H9 (cell line): Measurements from ENCODE around the gene RFTN2. TPM values are rescaled to one million over a fixed set of nuclear protein-coding genes. Genes with fewer than 3 reads are reported as not detected.

Source experiments
- DNase-seq: peaks from one replicate; pipeline ENCODE4 v3.0.0-alpha.2; 2017
- H2AFZ ChIP-seq: one replicate; pipeline ENCODE4 v1.6.1; 2013; ENCODE audit warnings: mild to moderate bottlenecking, low read length, control low read depth, moderate library complexity
- H2AK5ac ChIP-seq: 2 replicates; pipeline ENCODE4 v1.6.1; 2013; ENCODE audit warnings: low read length, control low read depth, mixed read lengths; ENCODE audit not compliant: insufficient read length
- H2BK120ac ChIP-seq: one replicate; pipeline ENCODE4 v1.6.1; 2013; ENCODE audit warnings: low read depth, mild to moderate bottlenecking, low read length, control low read depth, inconsistent platforms; ENCODE audit not compliant: poor library complexity, severe bottlenecking
- H2BK12ac ChIP-seq: 2 replicates; pipeline ENCODE4 v1.6.1; 2013; ENCODE audit warnings: low read length, control low read depth, mixed read lengths, low read depth; ENCODE audit not compliant: insufficient read length
- H2BK15ac ChIP-seq: 2 replicates; pipeline ENCODE4 v1.6.1; 2013; ENCODE audit warnings: low read depth, low read length, control low read depth
- H2BK20ac ChIP-seq: one replicate; pipeline ENCODE4 v1.6.1; 2013; ENCODE audit warnings: low read depth, mild to moderate bottlenecking, low read length, control low read depth, inconsistent platforms; ENCODE audit not compliant: poor library complexity, severe bottlenecking
- H2BK5ac ChIP-seq: 2 replicates; pipeline ENCODE4 v1.6.1; 2013; ENCODE audit warnings: low read length, control low read depth, mixed read lengths; ENCODE audit not compliant: insufficient read length
- H3K14ac ChIP-seq: 2 replicates; pipeline ENCODE4 v1.6.1; 2013; ENCODE audit warnings: low read length, control low read depth; ENCODE audit not compliant: insufficient read depth
- H3K18ac ChIP-seq: 2 replicates; pipeline ENCODE4 v1.6.1; 2013; ENCODE audit warnings: low read depth, mild to moderate bottlenecking, mixed read lengths, low read length, control low read depth; ENCODE audit not compliant: insufficient read length
- H3K23ac ChIP-seq: 2 replicates; pipeline ENCODE4 v1.6.1; 2013; ENCODE audit warnings: low read length, control low read depth, mixed read lengths, low read depth; ENCODE audit not compliant: insufficient read length
- H3K23me2 ChIP-seq: 2 replicates; pipeline ENCODE4 v1.6.1; 2013; ENCODE audit warnings: low read depth, mild to moderate bottlenecking, mixed read lengths, low read length, control low read depth; ENCODE audit not compliant: insufficient read length, poor library complexity, severe bottlenecking
- H3K27ac ChIP-seq: 2 replicates; pipeline ENCODE4 v1.5.1; 2013; ENCODE audit warnings: low read length, control low read depth, mixed read lengths, low read depth; ENCODE audit not compliant: insufficient read length
- H3K27me3 ChIP-seq: 2 replicates; pipeline ENCODE4 v1.6.1; 2013; ENCODE audit warnings: low read length, control low read depth, inconsistent platforms; ENCODE audit not compliant: insufficient read depth
- H3K4ac ChIP-seq: 2 replicates; pipeline ENCODE4 v1.6.1; 2013; ENCODE audit warnings: low read depth, mild to moderate bottlenecking, control low read depth, inconsistent platforms, low read length, moderate library complexity
- H3K4me1 ChIP-seq: 2 replicates; pipeline ENCODE4 v1.6.1; 2013; ENCODE audit warnings: low read length, control low read depth, inconsistent platforms; ENCODE audit not compliant: insufficient read depth
- H3K4me2 ChIP-seq: 2 replicates; pipeline ENCODE4 v1.6.1; 2013; ENCODE audit warnings: low read length, control low read depth, mixed read lengths; ENCODE audit not compliant: insufficient read length, insufficient read depth
- H3K56ac ChIP-seq: 2 replicates; pipeline ENCODE4 v1.6.1; 2013; ENCODE audit warnings: low read depth, mild to moderate bottlenecking, mixed read lengths, low read length, control low read depth; ENCODE audit not compliant: insufficient read length
- H3K79me1 ChIP-seq: 2 replicates; pipeline ENCODE4 v1.6.1; 2013; ENCODE audit warnings: low read depth, mild to moderate bottlenecking, moderate library complexity, low read length, control low read depth, inconsistent platforms; ENCODE audit not compliant: insufficient read depth, poor library complexity, severe bottlenecking
- H3K79me2 ChIP-seq: 2 replicates; pipeline ENCODE4 v1.6.1; 2013; ENCODE audit warnings: low read length, control low read depth, inconsistent platforms; ENCODE audit not compliant: insufficient read depth
- H3K9ac ChIP-seq: 2 replicates; pipeline ENCODE4 v1.6.1; 2013; ENCODE audit warnings: low read length, control low read depth, mixed read lengths; ENCODE audit not compliant: insufficient read length; ENCODE audit errors: extremely low read depth
- H3K9me3 ChIP-seq: one replicate; pipeline ENCODE4 v1.6.1; 2013; ENCODE audit warnings: low read depth, low read length, inconsistent platforms; ENCODE audit not compliant: control insufficient read depth
- H3T11ph ChIP-seq: one replicate; pipeline ENCODE4 v1.6.1; 2013; ENCODE audit warnings: mild to moderate bottlenecking, low read length, control low read depth, inconsistent platforms
- H4K20me1 ChIP-seq: one replicate; pipeline ENCODE4 v1.6.1; 2013; ENCODE audit not compliant: control insufficient read depth, insufficient read length, insufficient read depth
- H4K5ac ChIP-seq: 2 replicates; pipeline ENCODE4 v1.6.1; 2013; ENCODE audit warnings: low read depth, mild to moderate bottlenecking, mixed read lengths, low read length, control low read depth; ENCODE audit not compliant: insufficient read length
- H4K8ac ChIP-seq: replicated peaks from 2 replicates; pipeline ENCODE4 v1.6.1; 2013; ENCODE audit warnings: low read length, control low read depth, mixed read lengths, low read depth; ENCODE audit not compliant: insufficient read length
- H4K91ac ChIP-seq: 2 replicates; pipeline ENCODE4 v1.6.1; 2013; ENCODE audit warnings: low read depth, mild to moderate bottlenecking, moderate library complexity, mixed read lengths, low read length, control low read depth; ENCODE audit not compliant: insufficient read length
- H3K27ac Mint-ChIP-seq, 3 experiments: 2 replicates in 2 of 3; 3 replicates in 1 of 3; pipeline ENCODE4 v1.8.0; 2020 to 2021; ENCODE audit warnings: mixed read lengths in 3 of 3, mild to moderate bottlenecking in 1 of 3, moderate library complexity in 1 of 3
- H3K27me3 Mint-ChIP-seq: 2 replicates; pipeline ENCODE4 v1.8.0; 2021; ENCODE audit warnings: low read depth, mild to moderate bottlenecking, moderate library complexity, mixed read lengths
- H3K36me3 Mint-ChIP-seq, 3 experiments: 2 replicates in 2 of 3; 3 replicates in 1 of 3; pipeline ENCODE4 v1.8.0; 2020 to 2021; ENCODE audit warnings: low read depth in 3 of 3, mixed read lengths in 3 of 3; ENCODE audit not compliant: insufficient read depth in 1 of 3
- H3K4me1 Mint-ChIP-seq, 2 experiments: 2 replicates each; pipeline ENCODE4 v1.8.0; 2020; ENCODE audit warnings: mixed read lengths in 2 of 2
- H3K4me3 Mint-ChIP-seq, 2 experiments: 2 replicates in 1 of 2; 3 replicates in 1 of 2; pipeline ENCODE4 v1.8.0; 2020 to 2021; ENCODE audit warnings: mild to moderate bottlenecking in 2 of 2, mixed read lengths in 2 of 2, moderate library complexity in 1 of 2
- H3K9me3 Mint-ChIP-seq, 2 experiments: 2 replicates in 1 of 2; 3 replicates in 1 of 2; pipeline ENCODE4 v1.8.0; 2020; ENCODE audit warnings: mild to moderate bottlenecking in 2 of 2, mixed read lengths in 2 of 2, moderate library complexity in 1 of 2
- WGBS: extraction: QIAGEN DNeasy Blood & Tissue Kit; methylation state at CpG from one replicate; pipeline ENCODE4 v1.1.7; 2013; ENCODE audit warnings: missing lambda C conversion rate, low lambda C conversion rate, mixed read lengths; ENCODE audit not compliant: insufficient read length; ENCODE audit errors: extremely low coverage; 5-methylcytosine and 5-hydroxymethylcytosine counted together
- total RNA-seq: library from RNA; stranded (reverse); gene quantifications from 2 replicates; pipeline ENCODE4 v1.2.1, GENCODE V29; 2021
- TF ChIP-seq, protein P1 (sequence below): fragments of 200-600 bp; sonication (generic); conservative IDR thresholded peaks from 3 replicates; pipeline ENCODE4 v1.8.0; 2021; ENCODE audit warnings: antibody characterized with exemption, mild to moderate bottlenecking

RFTN2 gene
- total RNA-seq, 1 experiment from 2014 or later: 0.28 TPM

GRCh38 chr2:197713271-197713670 lies 37.9 kb upstream of the RFTN2 start:
- no peak overlapping the region for H3K14ac ChIP-seq
- H3K27ac Mint-ChIP-seq: no peak overlapping the region
- no CpG with 5 or more reads among the region's 3 CpGs for WGBS
- no peak overlapping the region for H3K18ac ChIP-seq
- H2BK12ac ChIP-seq: no peak overlapping the region
- H4K8ac ChIP-seq: no peak overlapping the region
- no peak overlapping the region for H2AFZ ChIP-seq
- no peak overlapping the region for H3T11ph ChIP-seq
- peaks cover 0 to 19% (median 16%) of the 10 kb centered on the region in 3 experiments; a peak in 5 of 7 replicates for H3K36me3 Mint-ChIP-seq
- H3K27me3 Mint-ChIP-seq: no peaks in the 10 kb centered on the region
- no peak overlapping the region for H2AK5ac ChIP-seq
- no peaks in the 10 kb centered on the region for H3K27me3 ChIP-seq
- no peak overlapping the region for H3K23ac ChIP-seq
- H3K79me1 ChIP-seq: no peaks in the 10 kb centered on the region
- H3K23me2 ChIP-seq: no peaks in the 10 kb centered on the region
- no peaks in the 10 kb centered on the region for H3K9me3 Mint-ChIP-seq
- H3K9ac ChIP-seq: no peak overlapping the region
- H3K9me3 ChIP-seq: no peaks in the 10 kb centered on the region
- H4K5ac ChIP-seq: no peak overlapping the region
- no peak overlapping the region for H3K27ac ChIP-seq
- no peak overlapping the region for H2BK120ac ChIP-seq
- H3K4me1 ChIP-seq: no peaks in the 10 kb centered on the region; the same call in 1 of the 2 replicates
- no peak overlapping the region for H3K56ac ChIP-seq
- H4K20me1 ChIP-seq: peaks cover 3% of the 10 kb centered on the region
- H2BK5ac ChIP-seq: no peak overlapping the region
- DNase-seq: no peak
- H4K91ac ChIP-seq: no peak overlapping the region
- TF ChIP-seq, protein P1, sequence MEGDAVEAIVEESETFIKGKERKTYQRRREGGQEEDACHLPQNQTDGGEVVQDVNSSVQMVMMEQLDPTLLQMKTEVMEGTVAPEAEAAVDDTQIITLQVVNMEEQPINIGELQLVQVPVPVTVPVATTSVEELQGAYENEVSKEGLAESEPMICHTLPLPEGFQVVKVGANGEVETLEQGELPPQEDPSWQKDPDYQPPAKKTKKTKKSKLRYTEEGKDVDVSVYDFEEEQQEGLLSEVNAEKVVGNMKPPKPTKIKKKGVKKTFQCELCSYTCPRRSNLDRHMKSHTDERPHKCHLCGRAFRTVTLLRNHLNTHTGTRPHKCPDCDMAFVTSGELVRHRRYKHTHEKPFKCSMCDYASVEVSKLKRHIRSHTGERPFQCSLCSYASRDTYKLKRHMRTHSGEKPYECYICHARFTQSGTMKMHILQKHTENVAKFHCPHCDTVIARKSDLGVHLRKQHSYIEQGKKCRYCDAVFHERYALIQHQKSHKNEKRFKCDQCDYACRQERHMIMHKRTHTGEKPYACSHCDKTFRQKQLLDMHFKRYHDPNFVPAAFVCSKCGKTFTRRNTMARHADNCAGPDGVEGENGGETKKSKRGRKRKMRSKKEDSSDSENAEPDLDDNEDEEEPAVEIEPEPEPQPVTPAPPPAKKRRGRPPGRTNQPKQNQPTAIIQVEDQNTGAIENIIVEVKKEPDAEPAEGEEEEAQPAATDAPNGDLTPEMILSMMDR: no peak
- H2BK20ac ChIP-seq: no peak overlapping the region
- H3K4ac ChIP-seq: no peak overlapping the region
- H3K79me2 ChIP-seq: peaks cover 16% of the 10 kb centered on the region; the same call in 1 of the 2 replicates
- H2BK15ac ChIP-seq: no peak overlapping the region
- H3K4me3 Mint-ChIP-seq: no peak overlapping the region
- peaks cover 12 to 15% of the 10 kb centered on the region in 2 experiments for H3K4me1 Mint-ChIP-seq
- no peak overlapping the region for H3K4me2 ChIP-seq
